Caco-2 (cell line): ENCODE measurements around the gene ADCY1. TPM values are rescaled to one million over a fixed set of nuclear protein-coding genes. Genes with fewer than 3 reads are reported as not detected.

ENCODE experiments used
- BruUV-seq: library from RNA; stranded (reverse); fragments of 400-500 nt; replicated peaks from 2 replicates; lab custom pipeline; 2021; lab: Mats Ljungman, UMichigan
- CTCF ChIA-PET: fragments of 300-600 bp; sonication (Branson Sonifier 250); formaldehyde crosslinking; loops from one replicate; lab custom pipeline; 2022; ENCODE audit warnings: antibody characterized with exemption; lab: Charles Lee
- POLR2A ChIA-PET: fragments of 300-600 bp; sonication (Branson Sonifier 250); formaldehyde crosslinking; loops from one replicate; lab custom pipeline; 2022; ENCODE audit warnings: antibody characterized with exemption; lab: Charles Lee
- DNase-seq, 2 experiments: peaks; one replicate each; pipeline versions ENCODE4 v3.0.0 to v3.0.0-alpha.2; 2020 to 2022
- H3K27me3 ChIP-seq: replicated peaks from 2 replicates; pipeline ENCODE4 v1.6.0; 2011; ENCODE audit warnings: low read length; ENCODE audit not compliant: control insufficient read depth, insufficient read depth
- H3K36me3 ChIP-seq: 2 replicates; pipeline ENCODE4 v1.5.1; 2011; ENCODE audit warnings: low read length; ENCODE audit not compliant: control insufficient read depth, insufficient read depth
- H3K4me1 ChIP-seq: fragments of 250-450 bp; sonication (Bioruptor Pico); 2 replicates; pipeline ENCODE4 v1.5.1; 2020; ENCODE audit warnings: mild to moderate bottlenecking
- H3K4me3 ChIP-seq: 2 replicates; pipeline ENCODE4 v1.5.1; 2011; ENCODE audit warnings: low read depth, mild to moderate bottlenecking, control low read depth, low read length
- H3K9me3 ChIP-seq: fragments of 250-450 bp; sonication (Bioruptor Pico); 2 replicates; pipeline ENCODE4 v1.5.1; 2020; ENCODE audit warnings: mild to moderate bottlenecking, moderate library complexity
- H3K27ac Mint-ChIP-seq: one replicate; pipeline ENCODE4 v1.8.0; 2022; ENCODE audit warnings: mixed read lengths; ENCODE audit not compliant: unreplicated experiment
- H3K27me3 Mint-ChIP-seq: one replicate; pipeline ENCODE4 v1.8.0; 2022; ENCODE audit warnings: mixed read lengths; ENCODE audit not compliant: insufficient read depth, unreplicated experiment
- H3K36me3 Mint-ChIP-seq: one replicate; pipeline ENCODE4 v1.8.0; 2022; ENCODE audit warnings: mild to moderate bottlenecking, mixed read lengths; ENCODE audit not compliant: insufficient read depth, unreplicated experiment
- H3K4me1 Mint-ChIP-seq: one replicate; pipeline ENCODE4 v1.8.0; 2022; ENCODE audit warnings: low read depth, mixed read lengths; ENCODE audit not compliant: unreplicated experiment
- H3K4me3 Mint-ChIP-seq: one replicate; pipeline ENCODE4 v1.8.0; 2022; ENCODE audit warnings: mild to moderate bottlenecking, moderate library complexity, mixed read lengths; ENCODE audit not compliant: unreplicated experiment
- H3K9me3 Mint-ChIP-seq: one replicate; pipeline ENCODE4 v1.8.0; 2022; ENCODE audit warnings: mixed read lengths; ENCODE audit not compliant: unreplicated experiment
- intact Hi-C: fragments of 100-400 bp; cut with micrococcal nuclease; formaldehyde crosslinking; loops from one replicate; pipeline ENCODE4 v1.10.0; 2022; ENCODE audit not compliant: unreplicated experiment
- total RNA-seq: library from RNA; stranded (reverse); gene quantifications from 2 replicates; pipeline ENCODE4 v1.2.3, GENCODE V29; 2022
- TF ChIP-seq, protein P1 (sequence below), 2 experiments: fragments of 200-600 bp in 1 of 2; IDR thresholded peaks; 1 replicate in 1 of 2; 2 replicates in 1 of 2; pipeline versions ENCODE4 v1.5.1 to v1.8.0; 2011 to 2022; ENCODE audit warnings: antibody characterized with exemption in 1 of 2, control low read depth in 1 of 2, inconsistent platforms in 1 of 2, low read depth in 1 of 2, low read length in 1 of 2, mild to moderate bottlenecking in 1 of 2, moderate library complexity in 1 of 2; ENCODE audit not compliant: insufficient read depth in 1 of 2, severe bottlenecking in 1 of 2, unreplicated experiment in 1 of 2

ADCY1 gene
- total RNA-seq, 1 experiment from 2014 or later: 2.9 TPM

DNA sequence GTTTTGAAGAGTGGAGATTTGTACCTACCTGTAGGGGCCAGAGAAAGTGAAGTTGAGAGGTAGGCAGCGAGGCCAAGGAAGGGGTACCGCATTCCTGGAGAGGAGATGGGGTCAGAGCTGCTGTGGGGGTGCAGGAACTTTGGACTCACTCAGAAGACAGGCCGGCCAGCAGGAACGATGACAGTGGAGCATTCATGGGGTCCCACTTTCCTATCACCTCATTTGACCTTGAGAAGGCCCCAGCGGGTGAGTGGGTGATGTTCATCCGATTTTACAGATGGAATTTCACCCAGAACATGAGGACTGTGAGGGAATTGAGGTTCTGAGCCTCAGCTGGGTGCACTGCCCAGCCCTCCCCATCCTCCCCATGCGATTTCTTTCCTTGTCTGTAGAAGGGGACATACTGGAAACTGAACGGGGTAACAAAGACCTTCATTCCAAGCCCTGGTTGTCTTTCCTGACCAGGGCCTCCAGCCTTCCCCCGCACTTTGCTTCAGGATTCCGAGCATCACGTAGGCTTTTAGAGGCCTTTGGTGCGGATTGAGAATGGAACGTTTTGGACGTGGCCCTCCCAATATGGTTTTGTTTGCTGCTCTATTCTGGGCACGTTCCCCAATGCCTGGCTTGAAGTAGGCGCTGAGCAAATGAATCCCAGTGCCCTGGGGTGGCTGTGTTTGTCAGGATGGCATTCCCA, 87.3 kb downstream of the ADCY1 start:
- no peak for DNase-seq
- H3K36me3 ChIP-seq: no peaks in the 10 kb centered on the region
- Mint-ChIP-seq H3K9me3 (no peaks in the 10 kb centered on the region), H3K27me3 (peaks cover 2% of the 10 kb centered on the region), H3K4me3 (no peak overlapping the region), H3K27ac (no peak overlapping the region), H3K36me3 (peaks cover 4% of the 10 kb centered on the region), H3K4me1 (no peaks in the 10 kb centered on the region)
- CTCF ChIA-PET: interaction anchor here (1.1 kb wide), 1 partner anchor 13 kb away, joined by 3 read pairs; no protein-coding TSS in a partner anchor
- H3K4me1 ChIP-seq: no peaks in the 10 kb centered on the region
- no peak overlapping the region for H3K4me3 ChIP-seq
- H3K9me3 ChIP-seq: no peaks in the 10 kb centered on the region
- TF ChIP-seq, protein P1, sequence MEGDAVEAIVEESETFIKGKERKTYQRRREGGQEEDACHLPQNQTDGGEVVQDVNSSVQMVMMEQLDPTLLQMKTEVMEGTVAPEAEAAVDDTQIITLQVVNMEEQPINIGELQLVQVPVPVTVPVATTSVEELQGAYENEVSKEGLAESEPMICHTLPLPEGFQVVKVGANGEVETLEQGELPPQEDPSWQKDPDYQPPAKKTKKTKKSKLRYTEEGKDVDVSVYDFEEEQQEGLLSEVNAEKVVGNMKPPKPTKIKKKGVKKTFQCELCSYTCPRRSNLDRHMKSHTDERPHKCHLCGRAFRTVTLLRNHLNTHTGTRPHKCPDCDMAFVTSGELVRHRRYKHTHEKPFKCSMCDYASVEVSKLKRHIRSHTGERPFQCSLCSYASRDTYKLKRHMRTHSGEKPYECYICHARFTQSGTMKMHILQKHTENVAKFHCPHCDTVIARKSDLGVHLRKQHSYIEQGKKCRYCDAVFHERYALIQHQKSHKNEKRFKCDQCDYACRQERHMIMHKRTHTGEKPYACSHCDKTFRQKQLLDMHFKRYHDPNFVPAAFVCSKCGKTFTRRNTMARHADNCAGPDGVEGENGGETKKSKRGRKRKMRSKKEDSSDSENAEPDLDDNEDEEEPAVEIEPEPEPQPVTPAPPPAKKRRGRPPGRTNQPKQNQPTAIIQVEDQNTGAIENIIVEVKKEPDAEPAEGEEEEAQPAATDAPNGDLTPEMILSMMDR (IDR thresholded peaks at IDR 0.05; ENCODE audit: insufficient read depth in 1 of 2, low read depth in 1 of 2, low read length in 1 of 2, severe bottlenecking in 1 of 2, unreplicated experiment in 1 of 2): no peak
- no peaks in the 10 kb centered on the region for H3K27me3 ChIP-seq
- intact Hi-C loops: loop anchor here (10.0 kb wide), 2 partner anchors 83 to 507 kb away; partner anchors contain the start of gene RAMP3
- BruUV-seq: no TSS peak
- POLR2A ChIA-PET: no interaction called here

DNA sequence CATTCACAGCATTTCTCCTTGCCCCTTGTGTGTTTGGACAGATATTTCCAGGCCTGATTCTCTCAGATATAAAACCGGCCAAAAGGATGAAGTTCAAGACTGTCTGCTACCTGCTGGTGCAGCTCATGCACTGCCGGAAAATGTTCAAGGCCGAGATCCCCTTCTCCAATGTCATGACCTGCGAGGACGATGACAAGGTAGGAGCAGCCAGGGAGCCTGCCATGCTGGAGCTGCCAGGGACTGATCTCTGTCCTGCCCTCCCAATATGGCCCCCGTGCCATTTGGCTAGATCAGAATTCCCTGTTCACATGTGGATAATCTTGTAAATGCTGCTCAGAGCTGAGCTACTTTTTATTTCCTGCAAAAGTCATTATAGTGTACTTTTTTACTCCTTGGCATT, 87.8 kb downstream of the ADCY1 start:
- intact Hi-C loops: loop anchor here (10.0 kb wide), 2 partner anchors 83 to 507 kb away; partner anchors contain the start of gene RAMP3
- H3K27ac Mint-ChIP-seq: no peak overlapping the region
- TF ChIP-seq, protein P1 (IDR thresholded peaks at IDR 0.05; ENCODE audit: insufficient read depth in 1 of 2, low read depth in 1 of 2, low read length in 1 of 2, severe bottlenecking in 1 of 2, unreplicated experiment in 1 of 2): no peak
- H3K27me3 Mint-ChIP-seq: peaks cover 2% of the 10 kb centered on the region
- no peak for DNase-seq
- Histone ChIP-seq H3K27me3 (no peaks in the 10 kb centered on the region), H3K4me1 (no peaks in the 10 kb centered on the region), H3K4me3 (no peak overlapping the region), H3K36me3 (no peaks in the 10 kb centered on the region), H3K9me3 (no peaks in the 10 kb centered on the region)
- POLR2A ChIA-PET: no interaction called here
- no peak overlapping the region for H3K4me3 Mint-ChIP-seq
- no TSS peak for BruUV-seq
- peaks cover 4% of the 10 kb centered on the region for H3K36me3 Mint-ChIP-seq
- no peaks in the 10 kb centered on the region for H3K4me1 Mint-ChIP-seq
- no peaks in the 10 kb centered on the region for H3K9me3 Mint-ChIP-seq
- CTCF ChIA-PET: interaction anchor here (0.6 to 1.1 kb wide), 3 partner anchors 13 to 1241 kb away, joined by 3 read pairs; no protein-coding TSS in a partner anchor

DNA sequence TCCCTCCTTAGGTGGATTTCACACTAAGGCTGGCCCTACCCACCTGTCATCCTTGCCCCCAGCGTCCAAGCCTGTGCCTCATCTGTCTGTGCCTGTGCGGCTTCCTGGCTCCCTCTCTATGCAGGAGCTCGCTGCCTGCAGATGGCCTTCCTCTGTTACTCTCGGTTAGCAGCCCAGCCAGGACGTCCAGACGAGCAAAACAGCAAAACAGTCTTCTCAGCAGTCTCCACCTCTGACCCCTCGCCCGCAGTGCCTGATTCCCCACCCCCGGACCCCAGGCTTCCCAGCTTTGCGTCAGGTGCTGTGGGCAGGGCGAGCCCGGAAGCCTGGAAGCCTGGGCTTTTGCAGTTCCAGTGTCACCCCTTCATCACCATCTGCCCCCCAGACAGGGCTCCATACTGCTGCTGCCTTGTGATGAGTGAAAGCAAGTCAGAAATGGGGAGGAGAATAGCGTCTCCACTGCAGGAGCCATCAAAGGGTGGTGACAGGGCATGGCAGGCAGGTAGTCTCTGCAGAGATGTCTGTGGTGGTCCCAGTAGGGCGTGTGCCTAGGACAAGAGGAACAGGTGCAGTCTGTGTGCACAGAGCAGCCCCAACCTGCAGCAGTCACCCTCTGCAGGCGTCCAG, 88.5 kb downstream of the ADCY1 start:
- peaks cover 2% of the 10 kb centered on the region for H3K27me3 Mint-ChIP-seq
- ChIA-PET CTCF (interaction anchor here (0.5 to 1.5 kb wide), 14 partner anchors 8 to 1863 kb away, joined by 3 to 11 read pairs (median 3); no protein-coding TSS in a partner anchor), POLR2A (interaction anchor here (1.0 kb wide), 1 partner anchor 106 kb away, joined by 3 read pairs; no protein-coding TSS in a partner anchor)
- peaks cover 4% of the 10 kb centered on the region for H3K36me3 Mint-ChIP-seq
- H3K27ac Mint-ChIP-seq: no peak overlapping the region
- DNase-seq: no peak
- BruUV-seq: no TSS peak
- intact Hi-C loops: loop anchor here (1.0 to 10.0 kb wide), 3 partner anchors 82 to 508 kb away; partner anchors contain the start of gene RAMP3
- H3K4me3 Mint-ChIP-seq: no peak overlapping the region
- H3K4me1 Mint-ChIP-seq: no peaks in the 10 kb centered on the region
- TF ChIP-seq, protein P1 (IDR thresholded peaks at IDR 0.05; ENCODE audit: insufficient read depth in 1 of 2, low read depth in 1 of 2, low read length in 1 of 2, severe bottlenecking in 1 of 2, unreplicated experiment in 1 of 2): no peak
- Histone ChIP-seq H3K9me3 (no peaks in the 10 kb centered on the region), H3K27me3 (no peaks in the 10 kb centered on the region), H3K4me1 (no peaks in the 10 kb centered on the region), H3K36me3 (no peaks in the 10 kb centered on the region), H3K4me3 (no peak overlapping the region)
- H3K9me3 Mint-ChIP-seq: no peaks in the 10 kb centered on the region
